ENCODE results near the gene GABRP.

- TF ChIP-seq CTCF (IDR thresholded peaks at IDR 0.05) (no peak), ZFX (IDR thresholded peaks at IDR 0.05; ENCODE audit: borderline replicate concordance) (no peak)
These were observed 3.7 kb downstream of the GABRP start for GRCh38 chr5:170787216-170787615.

Data from 22Rv1 (cell line).